C4-2B (cell line): ENCODE results near the gene RABGAP1.

ENCODE experiments used
- H3K27ac ChIP-seq: fragments of 450-650 bp; 2 replicates; pipeline ENCODE4 v1.5.1; 2017
- ZFX ChIP-seq: fragments of 450-650 bp; IDR thresholded peaks from 2 replicates; pipeline ENCODE4 v1.6.1; 2017
- TF ChIP-seq, protein P1 (sequence below): fragments of 450-650 bp; conservative IDR thresholded peaks from 2 replicates; pipeline ENCODE4 v1.5.1; 2017; ENCODE audit warnings: mild to moderate bottlenecking

Gene RABGAP1

DNA sequence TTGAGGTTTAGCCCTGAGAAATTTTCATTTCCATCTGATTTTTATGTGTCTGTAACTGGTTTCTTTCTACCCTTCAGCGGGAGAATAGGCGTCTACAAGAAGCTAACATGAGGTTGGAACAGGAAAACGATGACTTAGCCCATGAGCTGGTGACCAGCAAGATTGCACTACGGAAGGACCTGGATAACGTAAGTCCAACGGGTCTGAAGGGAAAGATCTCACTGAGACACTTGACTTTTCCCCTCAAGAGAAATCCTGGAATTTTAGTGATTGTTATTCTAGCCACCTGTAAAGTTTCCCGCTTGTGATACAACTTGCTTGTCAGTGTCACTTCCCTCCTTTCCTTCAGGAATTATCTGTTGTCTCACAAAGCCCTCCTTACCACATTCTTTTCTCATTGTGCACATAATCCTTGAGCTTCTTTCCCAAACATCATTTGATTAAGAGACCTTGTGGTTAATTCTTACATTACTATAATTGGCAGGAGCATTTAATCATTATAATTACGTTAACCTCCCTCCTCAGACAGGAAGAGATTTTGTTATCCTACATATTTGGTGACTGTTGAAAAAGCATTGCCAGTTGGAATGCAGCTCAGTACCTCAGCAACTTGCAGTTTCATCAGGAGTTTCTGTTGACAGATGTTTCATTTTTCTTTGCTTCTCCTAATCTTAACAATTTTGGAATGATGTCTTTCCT lies 149.5 kb downstream of the RABGAP1 start:
- H3K27ac ChIP-seq, result no peak overlapping the region
- TF ChIP-seq ZFX, result no peak

DNA sequence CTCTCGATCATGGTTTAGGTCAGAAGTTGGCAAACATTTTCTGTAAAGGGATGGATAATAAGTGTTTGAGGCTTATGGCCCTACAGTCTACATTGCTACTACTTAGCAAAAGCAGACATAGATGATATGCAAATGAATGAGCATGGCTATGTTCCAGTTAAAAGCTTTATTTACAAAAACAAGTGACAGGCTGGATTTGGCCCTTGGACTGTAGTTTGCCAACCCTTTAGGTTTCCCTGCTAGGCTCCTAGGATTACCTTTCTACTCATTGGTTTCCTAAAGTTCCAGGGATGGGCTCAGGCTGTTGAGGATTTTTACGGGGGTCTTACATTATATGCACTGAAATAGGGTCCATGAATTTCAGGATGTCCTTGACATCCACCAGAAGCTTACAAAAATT lies 150.1 kb downstream of the RABGAP1 start:
- no peak overlapping the region for H3K27ac ChIP-seq
- no peak for TF ChIP-seq ZFX
- TF ChIP-seq, protein P1, sequence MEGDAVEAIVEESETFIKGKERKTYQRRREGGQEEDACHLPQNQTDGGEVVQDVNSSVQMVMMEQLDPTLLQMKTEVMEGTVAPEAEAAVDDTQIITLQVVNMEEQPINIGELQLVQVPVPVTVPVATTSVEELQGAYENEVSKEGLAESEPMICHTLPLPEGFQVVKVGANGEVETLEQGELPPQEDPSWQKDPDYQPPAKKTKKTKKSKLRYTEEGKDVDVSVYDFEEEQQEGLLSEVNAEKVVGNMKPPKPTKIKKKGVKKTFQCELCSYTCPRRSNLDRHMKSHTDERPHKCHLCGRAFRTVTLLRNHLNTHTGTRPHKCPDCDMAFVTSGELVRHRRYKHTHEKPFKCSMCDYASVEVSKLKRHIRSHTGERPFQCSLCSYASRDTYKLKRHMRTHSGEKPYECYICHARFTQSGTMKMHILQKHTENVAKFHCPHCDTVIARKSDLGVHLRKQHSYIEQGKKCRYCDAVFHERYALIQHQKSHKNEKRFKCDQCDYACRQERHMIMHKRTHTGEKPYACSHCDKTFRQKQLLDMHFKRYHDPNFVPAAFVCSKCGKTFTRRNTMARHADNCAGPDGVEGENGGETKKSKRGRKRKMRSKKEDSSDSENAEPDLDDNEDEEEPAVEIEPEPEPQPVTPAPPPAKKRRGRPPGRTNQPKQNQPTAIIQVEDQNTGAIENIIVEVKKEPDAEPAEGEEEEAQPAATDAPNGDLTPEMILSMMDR, result no peak

DNA sequence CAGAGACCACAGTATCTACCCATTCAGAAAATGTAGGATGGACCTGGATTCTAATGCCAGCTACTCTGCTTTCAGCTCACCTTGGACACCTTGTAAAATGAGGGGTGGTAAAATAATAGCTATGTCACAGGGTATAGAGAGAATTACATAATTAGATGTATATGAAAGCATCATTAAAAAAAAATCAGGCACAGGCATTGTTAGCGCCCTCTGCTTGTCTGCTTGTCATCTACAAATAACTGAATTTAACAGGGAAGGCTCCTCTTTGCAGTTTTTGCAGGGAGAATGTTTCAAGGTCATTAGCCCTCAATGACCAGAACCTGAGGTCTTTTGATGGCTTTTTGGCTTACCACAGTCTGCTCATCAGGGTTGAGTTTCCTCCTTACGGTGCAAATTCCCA lies 150.6 kb downstream of the RABGAP1 start:
- no peak overlapping the region for H3K27ac ChIP-seq
- TF ChIP-seq, protein P1, result peak; percentile 51
- no peak for TF ChIP-seq ZFX

DNA sequence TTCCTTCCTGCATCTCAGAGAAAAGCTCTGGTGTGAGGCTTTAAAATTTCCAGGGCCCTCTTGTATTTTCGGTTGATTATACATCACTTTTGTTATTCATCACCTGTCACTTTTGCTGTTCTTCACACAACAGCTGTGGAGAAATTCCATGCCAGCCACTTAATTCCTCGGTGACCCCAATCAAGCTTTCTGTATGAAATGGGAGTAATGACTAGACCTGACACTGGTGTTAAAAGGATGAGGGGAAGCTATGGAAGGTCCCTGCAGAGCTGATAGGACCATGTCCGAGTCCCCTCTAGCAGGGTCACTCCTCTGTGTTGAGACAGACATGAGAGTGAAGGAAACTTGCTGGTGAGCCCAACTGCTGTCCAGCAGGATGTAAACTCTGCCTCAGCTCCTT lies 152.3 kb downstream of the RABGAP1 start:
- TF ChIP-seq, protein P1, result no peak
- TF ChIP-seq ZFX, result no peak
- no peak overlapping the region for H3K27ac ChIP-seq

DNA sequence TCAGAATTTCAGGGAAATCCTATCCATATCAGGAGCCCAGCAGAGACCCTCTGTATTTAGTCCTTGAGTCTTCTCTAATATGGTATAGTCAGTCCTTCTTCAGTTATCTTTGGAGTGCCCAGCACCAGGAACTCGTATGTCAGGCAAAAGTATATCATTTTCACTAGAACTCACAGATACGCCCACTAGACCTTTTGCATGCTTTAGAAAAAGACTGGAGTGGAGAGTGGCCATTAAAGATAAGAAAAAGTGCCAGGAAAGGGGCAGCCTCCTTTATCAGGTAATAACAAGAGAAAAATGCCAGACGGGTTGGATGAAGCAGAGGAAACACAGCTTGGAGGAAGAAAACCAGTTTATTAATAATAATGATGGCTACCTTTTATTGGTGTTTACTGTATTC lies 156.2 kb downstream of the RABGAP1 start:
- no peak overlapping the region for H3K27ac ChIP-seq
- TF ChIP-seq, protein P1, result no peak
- TF ChIP-seq ZFX, result no peak

DNA sequence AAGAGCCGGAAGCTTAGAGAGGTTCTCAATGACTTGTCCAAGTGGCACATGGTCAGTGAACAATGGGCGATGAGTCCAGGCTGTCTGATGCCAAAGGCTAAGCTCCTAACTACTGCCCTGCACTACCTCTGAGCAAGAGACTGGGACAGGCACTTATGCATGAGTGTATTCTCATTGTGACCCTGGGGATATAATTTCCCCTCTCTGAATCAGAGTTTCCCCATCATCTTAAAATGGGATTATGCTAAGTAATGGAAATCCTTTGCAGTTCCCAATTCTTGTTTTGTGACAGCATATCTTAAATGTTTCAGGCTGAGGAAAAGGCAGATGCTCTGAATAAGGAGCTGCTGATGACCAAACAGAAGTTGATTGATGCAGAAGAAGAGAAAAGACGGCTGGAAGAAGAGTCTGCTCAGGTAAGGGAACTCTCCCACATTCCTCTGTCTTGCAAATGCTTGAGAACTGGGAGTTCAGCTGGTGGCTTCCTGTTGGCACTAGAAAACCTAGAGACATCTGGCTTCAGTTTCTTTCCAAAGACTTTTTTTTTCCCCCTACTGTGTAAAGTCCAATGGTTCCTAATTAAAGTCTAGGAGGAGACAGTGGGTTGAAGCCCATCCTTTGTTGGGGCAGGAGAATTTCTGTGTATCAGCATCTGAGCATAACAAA lies 156.7 kb downstream of the RABGAP1 start:
- H3K27ac ChIP-seq, result no peak overlapping the region
- TF ChIP-seq ZFX, result no peak
- TF ChIP-seq, protein P1, result no peak

DNA sequence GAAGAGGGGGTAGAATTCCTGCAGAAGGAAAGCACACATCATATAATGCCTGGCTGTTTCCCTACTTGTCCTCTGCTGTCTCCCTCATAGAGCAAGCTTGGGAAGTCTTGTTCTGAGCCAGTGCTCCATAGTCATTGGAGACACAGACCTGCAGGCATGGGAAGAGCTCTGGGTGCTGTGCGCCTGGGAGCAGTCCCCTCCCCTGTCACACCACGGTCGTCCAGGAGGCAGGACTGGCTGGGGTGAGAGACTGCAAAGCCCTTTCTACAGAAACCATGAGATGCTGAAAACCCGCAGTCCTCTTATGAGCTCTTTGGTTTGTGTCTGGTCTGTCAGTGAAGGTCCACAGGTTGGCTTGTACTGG lies 157.3 kb downstream of the RABGAP1 start:
- H3K27ac ChIP-seq, result no peak overlapping the region
- TF ChIP-seq, protein P1, result no peak
- TF ChIP-seq ZFX, result no peak

DNA sequence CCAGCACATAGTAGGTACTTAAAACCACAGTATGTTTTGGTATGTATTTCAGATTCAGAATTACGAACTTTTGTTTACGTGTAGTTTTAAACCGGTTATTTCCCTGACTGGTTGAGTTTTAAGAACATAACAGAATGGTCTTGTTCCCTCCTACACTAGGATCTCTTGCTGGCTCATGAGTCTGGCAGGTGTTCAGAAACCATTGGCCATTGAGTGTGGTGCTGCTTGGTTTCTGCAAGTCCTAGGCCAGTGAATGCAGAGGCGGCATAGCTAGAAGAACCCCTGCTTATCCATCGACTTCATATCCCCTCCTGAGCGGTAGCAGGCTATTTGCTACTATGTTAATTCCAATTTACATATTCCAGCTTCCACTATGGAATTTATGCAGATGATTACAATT lies 158.2 kb downstream of the RABGAP1 start:
- no peak for TF ChIP-seq ZFX
- TF ChIP-seq, protein P1, result no peak
- H3K27ac ChIP-seq, result no peak overlapping the region
